IPS-18c (cell line): Measurements from ENCODE around the gene IFT43.
"Not testable (repeated sequence)": the region's sequence is repeated elsewhere in the genome, so short reads cannot be mapped to it uniquely, and the experiment has no call there.

ENCODE experiments used
- H3K4me3 ChIP-seq: 2 replicates; pipeline ENCODE4 v1.7.0; 2013; ENCODE audit warnings: low read depth, mild to moderate bottlenecking, low read length, moderate library complexity; ENCODE audit not compliant: insufficient read depth
- H3K9me3 ChIP-seq: one replicate; pipeline ENCODE4 v1.6.1; 2013; ENCODE audit warnings: mild to moderate bottlenecking, low read length, moderate library complexity; ENCODE audit not compliant: control insufficient read depth, insufficient read depth

The IFT43 gene

GRCh38 chr14:75996488-75996887, 10.9 kb downstream of the IFT43 start:
- Histone ChIP-seq H3K9me3 (no peaks in the 10 kb centered on the region), H3K4me3 (no peak overlapping the region)

- no peaks in the 10 kb centered on the region for H3K9me3 ChIP-seq
- no peak overlapping the region for H3K4me3 ChIP-seq
These were observed 14.1 kb downstream of the IFT43 start for GRCh38 chr14:75999511-76000190.

GRCh38 chr14:76002383-76002782, 16.8 kb downstream of the IFT43 start:
- Histone ChIP-seq H3K4me3 (no peak overlapping the region), H3K9me3 (no peaks in the 10 kb centered on the region)

GRCh38 chr14:76006253-76006652, 20.7 kb downstream of the IFT43 start:
- Histone ChIP-seq H3K9me3 (no peaks in the 10 kb centered on the region), H3K4me3 (no peak overlapping the region)

GRCh38 chr14:76007379-76007778, 21.8 kb downstream of the IFT43 start:
- no peaks in the 10 kb centered on the region for H3K9me3 ChIP-seq
- no peak overlapping the region for H3K4me3 ChIP-seq

GRCh38 chr14:76007852-76008251, 22.3 kb downstream of the IFT43 start:
- Histone ChIP-seq H3K4me3 (no peak overlapping the region), H3K9me3 (no peaks in the 10 kb centered on the region)

GRCh38 chr14:76009627-76010026, 24.1 kb downstream of the IFT43 start:
- H3K4me3 ChIP-seq, H3K9me3 ChIP-seq: not testable (repeated sequence)

- H3K9me3 ChIP-seq, result no peaks in the 10 kb centered on the region
- no peak overlapping the region for H3K4me3 ChIP-seq
These were observed 26.4 kb downstream of the IFT43 start for GRCh38 chr14:76011930-76012329.

GRCh38 chr14:76012354-76012753, 26.8 kb downstream of the IFT43 start:
- no peaks in the 10 kb centered on the region for H3K9me3 ChIP-seq
- no peak overlapping the region for H3K4me3 ChIP-seq

GRCh38 chr14:76015191-76015590, 29.6 kb downstream of the IFT43 start:
- H3K9me3 ChIP-seq, result no peaks in the 10 kb centered on the region
- no peak overlapping the region for H3K4me3 ChIP-seq

GRCh38 chr14:76015668-76016067, 30.1 kb downstream of the IFT43 start:
- Histone ChIP-seq H3K9me3 (no peaks in the 10 kb centered on the region), H3K4me3 (no peak overlapping the region)

- H3K9me3 ChIP-seq, result no peaks in the 10 kb centered on the region
- H3K4me3 ChIP-seq, result no peak overlapping the region
These were observed 34.1 kb downstream of the IFT43 start for GRCh38 chr14:76019676-76020075.

- no peak overlapping the region for H3K4me3 ChIP-seq
These were observed 37.4 kb downstream of the IFT43 start for GRCh38 chr14:76022991-76023390.

GRCh38 chr14:76023757-76024156, 38.2 kb downstream of the IFT43 start:
- Histone ChIP-seq H3K4me3 (no peak overlapping the region), H3K9me3 (no peaks in the 10 kb centered on the region)

More at GRCh38 chr14:76022991-76023390, 37.4 kb downstream of the IFT43 start:
- H3K9me3 ChIP-seq, result no peaks in the 10 kb centered on the region

GRCh38 chr14:76024211-76024907, 38.8 kb downstream of the IFT43 start:
- Histone ChIP-seq H3K4me3 (no peak overlapping the region), H3K9me3 (no peaks in the 10 kb centered on the region)

GRCh38 chr14:76034566-76034965, 49.0 kb downstream of the IFT43 start:
- Histone ChIP-seq H3K9me3 (no peaks in the 10 kb centered on the region), H3K4me3 (no peak overlapping the region)

- no peak overlapping the region for H3K4me3 ChIP-seq
- H3K9me3 ChIP-seq, result no peaks in the 10 kb centered on the region
These were observed 55.1 kb downstream of the IFT43 start for GRCh38 chr14:76040704-76041103.

GRCh38 chr14:76045773-76046172, 60.2 kb downstream of the IFT43 start:
- H3K9me3 ChIP-seq, result no peaks in the 10 kb centered on the region
- H3K4me3 ChIP-seq, result no peak overlapping the region

GRCh38 chr14:76050250-76050649, 64.7 kb downstream of the IFT43 start:
- Histone ChIP-seq H3K9me3 (no peaks in the 10 kb centered on the region), H3K4me3 (no peak overlapping the region)
